A549 (cell line): ENCODE data around the gene UST.

Experiments
- CHD4 ChIP-seq: fragments of 200-600 bp; sonication (generic); IDR thresholded peaks from 2 replicates; pipeline ENCODE4 v1.6.1; 2016; ENCODE audit warnings: antibody characterized with exemption, mild to moderate bottlenecking, borderline replicate concordance
- NPAS2 ChIP-seq: fragments of 250-450 bp; sonication (Bioruptor Pico); IDR thresholded peaks from 2 replicates; pipeline ENCODE4 v1.8.0; 2022; ENCODE audit warnings: mild to moderate bottlenecking, moderate library complexity, borderline replicate concordance
- POLR2A ChIP-seq: IDR thresholded peaks from 2 replicates; pipeline ENCODE4 v1.6.1; 2012; ENCODE audit warnings: mild to moderate bottlenecking, low read length
- TF ChIP-seq, protein P1 (sequence below): fragments of >200 bp; sonication (Bioruptor Twin); formaldehyde crosslinking; IDR thresholded peaks from 3 replicates; pipeline ENCODE4 v1.5.1; 2016

DNA sequence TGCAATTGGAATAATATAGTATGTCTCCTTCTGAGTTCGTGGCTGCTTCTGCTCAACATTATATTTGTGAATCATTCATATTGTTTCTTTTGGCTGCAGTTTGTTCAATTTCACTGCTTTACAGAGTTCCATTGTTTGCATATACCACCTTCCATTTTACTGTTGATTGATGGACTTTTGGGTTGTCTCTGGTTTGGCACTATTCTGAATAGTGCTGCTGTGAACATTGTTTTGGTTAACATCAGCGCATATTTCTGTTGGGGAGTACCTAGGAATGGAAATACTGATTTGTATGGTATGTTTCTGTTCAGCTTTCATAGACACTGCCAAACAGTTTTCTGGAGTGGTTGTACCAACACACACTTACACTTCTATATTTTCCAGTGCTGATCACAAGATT, 46.9 kb downstream of the UST start:
- TF ChIP-seq CHD4 (no peak), NPAS2 (CRISPR knock-in tag) (no peak), POLR2A (no peak)
- TF ChIP-seq, protein P1, sequence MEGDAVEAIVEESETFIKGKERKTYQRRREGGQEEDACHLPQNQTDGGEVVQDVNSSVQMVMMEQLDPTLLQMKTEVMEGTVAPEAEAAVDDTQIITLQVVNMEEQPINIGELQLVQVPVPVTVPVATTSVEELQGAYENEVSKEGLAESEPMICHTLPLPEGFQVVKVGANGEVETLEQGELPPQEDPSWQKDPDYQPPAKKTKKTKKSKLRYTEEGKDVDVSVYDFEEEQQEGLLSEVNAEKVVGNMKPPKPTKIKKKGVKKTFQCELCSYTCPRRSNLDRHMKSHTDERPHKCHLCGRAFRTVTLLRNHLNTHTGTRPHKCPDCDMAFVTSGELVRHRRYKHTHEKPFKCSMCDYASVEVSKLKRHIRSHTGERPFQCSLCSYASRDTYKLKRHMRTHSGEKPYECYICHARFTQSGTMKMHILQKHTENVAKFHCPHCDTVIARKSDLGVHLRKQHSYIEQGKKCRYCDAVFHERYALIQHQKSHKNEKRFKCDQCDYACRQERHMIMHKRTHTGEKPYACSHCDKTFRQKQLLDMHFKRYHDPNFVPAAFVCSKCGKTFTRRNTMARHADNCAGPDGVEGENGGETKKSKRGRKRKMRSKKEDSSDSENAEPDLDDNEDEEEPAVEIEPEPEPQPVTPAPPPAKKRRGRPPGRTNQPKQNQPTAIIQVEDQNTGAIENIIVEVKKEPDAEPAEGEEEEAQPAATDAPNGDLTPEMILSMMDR: no peak
